HepG2 (cell line): ENCODE measurements around the gene ARPC1B. TPM values are rescaled to one million over a fixed set of nuclear protein-coding genes. Genes with fewer than 3 reads are reported as not detected.

ENCODE experiments used
- ATF1 ChIP-seq: IDR thresholded peaks from 2 replicates; pipeline ENCODE4 v1.6.1; 2016; ENCODE audit warnings: mild to moderate bottlenecking, control low read depth
- ESRRA ChIP-seq: sonication (generic); formaldehyde crosslinking; IDR thresholded peaks from 2 replicates; pipeline ENCODE4 v1.5.1; 2020; ENCODE audit warnings: mild to moderate bottlenecking, low read depth, missing genetic modification reagents
- HNRNPH1 ChIP-seq: fragments of 200-400 bp; formaldehyde crosslinking; optimal IDR thresholded peaks from 2 replicates; pipeline ENCODE3; 2017; ENCODE audit warnings: mild to moderate bottlenecking, low read depth, low read length
- MTF1 ChIP-seq: sonication (generic); formaldehyde crosslinking; IDR thresholded peaks from 2 replicates; pipeline ENCODE4 v1.5.0; 2020; ENCODE audit warnings: missing genetic modification reagents
- YY1 ChIP-seq: IDR thresholded peaks from 2 replicates; pipeline ENCODE4 v1.6.1; 2011; ENCODE audit warnings: low read length, low read depth, moderate library complexity, mild to moderate bottlenecking; ENCODE audit not compliant: insufficient read depth, insufficient replicate concordance
- ZNF232 ChIP-seq: sonication (generic); formaldehyde crosslinking; IDR thresholded peaks from 2 replicates; pipeline ENCODE4 v1.4.0; 2020; ENCODE audit warnings: missing genetic modification reagents, borderline replicate concordance
- ZNF550 ChIP-seq: sonication (generic); formaldehyde crosslinking; IDR thresholded peaks from 2 replicates; pipeline ENCODE4 v1.4.0; 2020; ENCODE audit warnings: mild to moderate bottlenecking, missing genetic modification reagents, borderline replicate concordance
- ZSCAN12 ChIP-seq: sonication (generic); formaldehyde crosslinking; IDR thresholded peaks from 2 replicates; pipeline ENCODE4 v1.9.0; 2021; ENCODE audit warnings: mild to moderate bottlenecking, missing genetic modification reagents
- polyA plus RNA-seq, 8 experiments: library from polyadenylated mRNA; depleted of rRNA in 3 of 8; stranded (reverse) in 7 of 8; unstranded in 1 of 8; fragments of >200 nt; fragmentation: Illumina TruSeq in 4 of 8; extraction: Trizol in 4 of 8; gene quantifications; 2 replicates each; pipeline versions ENCODE4 v1.2.1 to v1.2.3, GENCODE V29; 2011 to 2016; ENCODE audit warnings: low read depth in 4 of 8, missing spikeins in 1 of 8, mixed read lengths in 1 of 8; ENCODE audit not compliant: insufficient read depth in 1 of 8
- total RNA-seq, 5 experiments: library from RNA; depleted of rRNA; stranded (reverse); fragments of >200 nt; fragmentation: Illumina TruSeq; extraction: Trizol; gene quantifications; 2 replicates each; pipeline ENCODE4 v1.2.3, GENCODE V29; 2016; ENCODE audit warnings: low read depth in 1 of 5
- TF ChIP-seq, protein P1 (sequence below): sonication (generic); formaldehyde crosslinking; IDR thresholded peaks from 2 replicates; pipeline ENCODE4 v1.4.0; 2020; ENCODE audit warnings: mild to moderate bottlenecking, missing genetic modification reagents
- TF ChIP-seq, protein P2 (sequence below): fragments of 450-650 bp; IDR thresholded peaks from 2 replicates; pipeline ENCODE4 v1.6.1; 2016
- TF ChIP-seq, protein P3 (sequence below): sonication (generic); formaldehyde crosslinking; IDR thresholded peaks from 2 replicates; pipeline ENCODE4 v1.9.0; 2021; ENCODE audit warnings: mild to moderate bottlenecking, missing genetic modification reagents
- TF ChIP-seq, protein P4 (sequence below): sonication (generic); formaldehyde crosslinking; IDR thresholded peaks from 2 replicates; pipeline ENCODE4; 2020; ENCODE audit warnings: missing genetic modification reagents, mild to moderate bottlenecking, borderline replicate concordance

ARPC1B gene
- total and polyA plus RNA-seq, 2 of the 13 experiments (the other 11 are each of a cell fraction or from before 2014, with no cell fraction given): 72.9 to 89.1 TPM

DNA sequence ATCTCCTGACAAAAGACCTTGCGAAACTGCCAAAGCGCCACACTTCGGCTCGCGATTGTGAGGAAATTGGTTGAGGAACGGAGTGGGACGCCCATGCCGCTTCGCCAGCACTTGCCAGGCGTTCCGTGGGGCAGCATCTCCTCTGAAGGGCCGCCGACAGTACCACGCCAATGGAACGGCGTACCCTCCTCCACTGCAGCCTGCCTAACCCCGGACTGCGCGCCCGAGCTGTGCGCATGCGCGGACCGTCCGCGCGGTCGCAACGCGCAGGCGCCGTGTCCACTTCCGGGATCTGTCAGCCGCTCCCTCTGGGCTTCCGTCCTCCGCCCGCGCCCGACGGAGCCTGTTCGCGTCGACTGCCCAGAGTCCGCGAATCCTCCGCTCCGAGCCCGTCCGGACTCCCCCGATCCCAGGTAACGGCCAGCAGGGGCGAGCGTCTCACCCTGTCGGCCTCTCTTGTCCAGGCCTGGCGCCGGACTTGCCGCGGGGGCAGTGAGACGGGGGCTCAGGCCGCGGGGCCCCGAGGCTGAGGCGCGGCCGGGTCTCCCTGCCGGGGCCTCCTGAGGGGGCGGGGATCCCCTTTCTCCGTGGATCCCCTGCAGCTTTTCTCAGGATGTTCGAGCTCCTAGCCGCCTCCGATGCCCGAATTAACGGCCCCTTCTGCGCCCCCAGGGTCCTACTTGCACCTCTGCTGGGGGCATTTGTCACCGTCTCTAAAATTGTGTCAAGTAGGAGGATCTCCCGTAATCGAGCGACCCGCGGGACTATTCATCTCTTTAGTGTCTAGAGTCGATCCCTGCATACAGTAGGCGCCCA, 48.7 kb upstream of the ARPC1B start, which contains the start of gene ARPC1A (continued):
- TF ChIP-seq, protein P1, sequence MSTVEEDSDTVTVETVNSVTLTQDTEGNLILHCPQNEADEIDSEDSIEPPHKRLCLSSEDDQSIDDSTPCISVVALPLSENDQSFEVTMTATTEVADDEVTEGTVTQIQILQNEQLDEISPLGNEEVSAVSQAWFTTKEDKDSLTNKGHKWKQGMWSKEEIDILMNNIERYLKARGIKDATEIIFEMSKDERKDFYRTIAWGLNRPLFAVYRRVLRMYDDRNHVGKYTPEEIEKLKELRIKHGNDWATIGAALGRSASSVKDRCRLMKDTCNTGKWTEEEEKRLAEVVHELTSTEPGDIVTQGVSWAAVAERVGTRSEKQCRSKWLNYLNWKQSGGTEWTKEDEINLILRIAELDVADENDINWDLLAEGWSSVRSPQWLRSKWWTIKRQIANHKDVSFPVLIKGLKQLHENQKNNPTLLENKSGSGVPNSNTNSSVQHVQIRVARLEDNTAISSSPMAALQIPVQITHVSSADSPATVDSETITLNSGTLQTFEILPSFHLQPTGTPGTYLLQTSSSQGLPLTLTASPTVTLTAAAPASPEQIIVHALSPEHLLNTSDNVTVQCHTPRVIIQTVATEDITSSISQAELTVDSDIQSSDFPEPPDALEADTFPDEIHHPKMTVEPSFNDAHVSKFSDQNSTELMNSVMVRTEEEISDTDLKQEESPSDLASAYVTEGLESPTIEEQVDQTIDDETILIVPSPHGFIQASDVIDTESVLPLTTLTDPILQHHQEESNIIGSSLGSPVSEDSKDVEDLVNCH: no peak
- no peak for TF ChIP-seq ATF1 (CRISPR knock-in tag)
- TF ChIP-seq HNRNPH1: no peak
- TF ChIP-seq, protein P2, sequence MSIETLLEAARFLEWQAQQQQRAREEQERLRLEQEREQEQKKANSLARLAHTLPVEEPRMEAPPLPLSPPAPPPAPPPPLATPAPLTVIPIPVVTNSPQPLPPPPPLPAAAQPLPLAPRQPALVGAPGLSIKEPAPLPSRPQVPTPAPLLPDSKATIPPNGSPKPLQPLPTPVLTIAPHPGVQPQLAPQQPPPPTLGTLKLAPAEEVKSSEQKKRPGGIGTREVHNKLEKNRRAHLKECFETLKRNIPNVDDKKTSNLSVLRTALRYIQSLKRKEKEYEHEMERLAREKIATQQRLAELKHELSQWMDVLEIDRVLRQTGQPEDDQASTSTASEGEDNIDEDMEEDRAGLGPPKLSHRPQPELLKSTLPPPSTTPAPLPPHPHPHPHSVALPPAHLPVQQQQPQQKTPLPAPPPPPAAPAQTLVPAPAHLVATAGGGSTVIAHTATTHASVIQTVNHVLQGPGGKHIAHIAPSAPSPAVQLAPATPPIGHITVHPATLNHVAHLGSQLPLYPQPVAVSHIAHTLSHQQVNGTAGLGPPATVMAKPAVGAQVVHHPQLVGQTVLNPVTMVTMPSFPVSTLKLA: 0 out of 2 replicates have a peak, but pooled peaks have one; percentile 21
- peak; percentile 75; the same call in 1 of the 2 replicates for TF ChIP-seq ZSCAN12 (CRISPR knock-in tag)
- TF ChIP-seq YY1: peak; percentile 59
- peak; percentile 72; the same call in 1 of the 2 replicates for TF ChIP-seq MTF1 (CRISPR knock-in tag)
- TF ChIP-seq ZNF550 (CRISPR knock-in tag): no peak
- TF ChIP-seq ZNF232 (CRISPR knock-in tag): peak; percentile 82; the same call in 1 of the 2 replicates
- TF ChIP-seq, protein P3, sequence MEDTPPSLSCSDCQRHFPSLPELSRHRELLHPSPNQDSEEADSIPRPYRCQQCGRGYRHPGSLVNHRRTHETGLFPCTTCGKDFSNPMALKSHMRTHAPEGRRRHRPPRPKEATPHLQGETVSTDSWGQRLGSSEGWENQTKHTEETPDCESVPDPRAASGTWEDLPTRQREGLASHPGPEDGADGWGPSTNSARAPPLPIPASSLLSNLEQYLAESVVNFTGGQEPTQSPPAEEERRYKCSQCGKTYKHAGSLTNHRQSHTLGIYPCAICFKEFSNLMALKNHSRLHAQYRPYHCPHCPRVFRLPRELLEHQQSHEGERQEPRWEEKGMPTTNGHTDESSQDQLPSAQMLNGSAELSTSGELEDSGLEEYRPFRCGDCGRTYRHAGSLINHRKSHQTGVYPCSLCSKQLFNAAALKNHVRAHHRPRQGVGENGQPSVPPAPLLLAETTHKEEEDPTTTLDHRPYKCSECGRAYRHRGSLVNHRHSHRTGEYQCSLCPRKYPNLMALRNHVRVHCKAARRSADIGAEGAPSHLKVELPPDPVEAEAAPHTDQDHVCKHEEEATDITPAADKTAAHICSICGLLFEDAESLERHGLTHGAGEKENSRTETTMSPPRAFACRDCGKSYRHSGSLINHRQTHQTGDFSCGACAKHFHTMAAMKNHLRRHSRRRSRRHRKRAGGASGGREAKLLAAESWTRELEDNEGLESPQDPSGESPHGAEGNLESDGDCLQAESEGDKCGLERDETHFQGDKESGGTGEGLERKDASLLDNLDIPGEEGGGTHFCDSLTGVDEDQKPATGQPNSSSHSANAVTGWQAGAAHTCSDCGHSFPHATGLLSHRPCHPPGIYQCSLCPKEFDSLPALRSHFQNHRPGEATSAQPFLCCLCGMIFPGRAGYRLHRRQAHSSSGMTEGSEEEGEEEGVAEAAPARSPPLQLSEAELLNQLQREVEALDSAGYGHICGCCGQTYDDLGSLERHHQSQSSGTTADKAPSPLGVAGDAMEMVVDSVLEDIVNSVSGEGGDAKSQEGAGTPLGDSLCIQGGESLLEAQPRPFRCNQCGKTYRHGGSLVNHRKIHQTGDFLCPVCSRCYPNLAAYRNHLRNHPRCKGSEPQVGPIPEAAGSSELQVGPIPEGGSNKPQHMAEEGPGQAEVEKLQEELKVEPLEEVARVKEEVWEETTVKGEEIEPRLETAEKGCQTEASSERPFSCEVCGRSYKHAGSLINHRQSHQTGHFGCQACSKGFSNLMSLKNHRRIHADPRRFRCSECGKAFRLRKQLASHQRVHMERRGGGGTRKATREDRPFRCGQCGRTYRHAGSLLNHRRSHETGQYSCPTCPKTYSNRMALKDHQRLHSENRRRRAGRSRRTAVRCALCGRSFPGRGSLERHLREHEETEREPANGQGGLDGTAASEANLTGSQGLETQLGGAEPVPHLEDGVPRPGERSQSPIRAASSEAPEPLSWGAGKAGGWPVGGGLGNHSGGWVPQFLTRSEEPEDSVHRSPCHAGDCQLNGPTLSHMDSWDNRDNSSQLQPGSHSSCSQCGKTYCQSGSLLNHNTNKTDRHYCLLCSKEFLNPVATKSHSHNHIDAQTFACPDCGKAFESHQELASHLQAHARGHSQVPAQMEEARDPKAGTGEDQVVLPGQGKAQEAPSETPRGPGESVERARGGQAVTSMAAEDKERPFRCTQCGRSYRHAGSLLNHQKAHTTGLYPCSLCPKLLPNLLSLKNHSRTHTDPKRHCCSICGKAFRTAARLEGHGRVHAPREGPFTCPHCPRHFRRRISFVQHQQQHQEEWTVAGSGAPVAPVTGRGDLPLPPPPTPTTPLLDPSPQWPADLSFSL (CRISPR knock-in tag): no peak
- TF ChIP-seq ESRRA (CRISPR knock-in tag): no peak
- TF ChIP-seq, protein P4, sequence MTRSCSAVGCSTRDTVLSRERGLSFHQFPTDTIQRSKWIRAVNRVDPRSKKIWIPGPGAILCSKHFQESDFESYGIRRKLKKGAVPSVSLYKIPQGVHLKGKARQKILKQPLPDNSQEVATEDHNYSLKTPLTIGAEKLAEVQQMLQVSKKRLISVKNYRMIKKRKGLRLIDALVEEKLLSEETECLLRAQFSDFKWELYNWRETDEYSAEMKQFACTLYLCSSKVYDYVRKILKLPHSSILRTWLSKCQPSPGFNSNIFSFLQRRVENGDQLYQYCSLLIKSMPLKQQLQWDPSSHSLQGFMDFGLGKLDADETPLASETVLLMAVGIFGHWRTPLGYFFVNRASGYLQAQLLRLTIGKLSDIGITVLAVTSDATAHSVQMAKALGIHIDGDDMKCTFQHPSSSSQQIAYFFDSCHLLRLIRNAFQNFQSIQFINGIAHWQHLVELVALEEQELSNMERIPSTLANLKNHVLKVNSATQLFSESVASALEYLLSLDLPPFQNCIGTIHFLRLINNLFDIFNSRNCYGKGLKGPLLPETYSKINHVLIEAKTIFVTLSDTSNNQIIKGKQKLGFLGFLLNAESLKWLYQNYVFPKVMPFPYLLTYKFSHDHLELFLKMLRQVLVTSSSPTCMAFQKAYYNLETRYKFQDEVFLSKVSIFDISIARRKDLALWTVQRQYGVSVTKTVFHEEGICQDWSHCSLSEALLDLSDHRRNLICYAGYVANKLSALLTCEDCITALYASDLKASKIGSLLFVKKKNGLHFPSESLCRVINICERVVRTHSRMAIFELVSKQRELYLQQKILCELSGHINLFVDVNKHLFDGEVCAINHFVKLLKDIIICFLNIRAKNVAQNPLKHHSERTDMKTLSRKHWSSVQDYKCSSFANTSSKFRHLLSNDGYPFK: peak; percentile 89
